ENCODE results near the gene SBF2. TPM values are rescaled to one million over a fixed set of nuclear protein-coding genes. Genes with fewer than 3 reads are reported as not detected.

The SBF2 gene
- total and polyA plus RNA-seq, 2 of the 13 experiments (the other 11 are each of a cell fraction or from before 2014, with no cell fraction given), result 24.0 to 45.8 TPM

GRCh38 chr11:9752091-9752490 is 541.9 kb downstream of the SBF2 start:
- H3K36me3 ChIP-seq (replicated peaks in 1 of 2; ENCODE audit: control insufficient read depth in 1 of 2, insufficient read depth in 2 of 2, low read length in 2 of 2), result peaks cover 3 to 4% of the 10 kb centered on the region in 2 experiments; a peak in 1 of 5 replicates
- H3K9me3 ChIP-seq (ENCODE audit: low read length), result no peaks in the 10 kb centered on the region
- no peaks in the 10 kb centered on the region for H4K20me1 ChIP-seq (ENCODE audit: insufficient read depth, low read length)
- no peaks in the 10 kb centered on the region for H3K79me2 ChIP-seq (ENCODE audit: insufficient read depth, low read length)
- WGBS (ENCODE audit: low lambda C conversion rate), result 56% methylated on average over 3 of the region's 3 CpGs
- H3K9ac ChIP-seq (ENCODE audit: insufficient read depth, low read depth, low read length), result no peak overlapping the region
- in situ Hi-C loops (cut with HindIII; ENCODE audit: extremely low pct_ligation_motif_present, low pct_unique_long_range_greater_than_20kb) (loop anchor here (10.0 kb wide), 1 partner anchor 57 kb away; no protein-coding TSS in a partner anchor), intact Hi-C loops (cut with micrococcal nuclease; ENCODE audit: unreplicated experiment) (no loop called here)
- BruUV-seq (replicated peaks), result no TSS peak
- DNase-seq (ENCODE audit: low spot score) (peak; percentile 21), ATAC-seq (peak; percentile 45; the same call in 2 of the 3 replicates), FAIRE-seq (no peak)
- POLR2A ChIA-PET, result no interaction called here
- CTCF ChIA-PET (ENCODE audit: low intra/inter-chr PET ratio, low total read pairs), result no interaction called here
- no peak overlapping the region for H2AFZ ChIP-seq (ENCODE audit: low read length)
- no peak overlapping the region for H3K4me3 ChIP-seq (replicated peaks in 1 of 3; ENCODE audit: insufficient read depth in 1 of 3, low read depth in 2 of 3, low read length in 3 of 3)
- no peak overlapping the region for H3K27ac ChIP-seq (ENCODE audit: extremely low read length, insufficient read depth, low read length)
- no peaks in the 10 kb centered on the region for H3K27me3 ChIP-seq (ENCODE audit: control insufficient read depth in 1 of 2, insufficient read depth in 2 of 2, low read length in 2 of 2)
- H3K4me2 ChIP-seq (ENCODE audit: low read depth, low read length), result no peak overlapping the region
- peaks cover 40% of the 10 kb centered on the region for H3K4me1 ChIP-seq (ENCODE audit: insufficient read depth, low read length)
- TF ChIP-seq IRF1 (CRISPR knock-in tag; IDR thresholded peaks at IDR 0.05; ENCODE audit: low read depth), result no peak
- TF ChIP-seq TEAD2 (CRISPR knock-in tag; IDR thresholded peaks at IDR 0.05), result no peak
- peak; percentile 14; the same call in 1 of the 2 replicates for TF ChIP-seq CEBPB (IDR thresholded peaks at IDR 0.05; ENCODE audit: borderline replicate concordance, low read depth, low read length)
- TF ChIP-seq BRCA1 (CRISPR knock-in tag; IDR thresholded peaks at IDR 0.05), result no peak
- no peak for TF ChIP-seq USF2 (IDR thresholded peaks at IDR 0.05; ENCODE audit: low read depth, low read length)
- TF ChIP-seq USF2 (CRISPR knock-in tag; IDR thresholded peaks at IDR 0.05; ENCODE audit: borderline replicate concordance), result peak; percentile 34; the same call in 1 of the 2 replicates
- TF ChIP-seq NCOA2 (CRISPR knock-in tag; IDR thresholded peaks at IDR 0.05), result no peak
- TF ChIP-seq KLF15 (CRISPR knock-in tag; IDR thresholded peaks at IDR 0.05; ENCODE audit: borderline replicate concordance), result no peak
- no peak for TF ChIP-seq REST (IDR thresholded peaks at IDR 0.05; ENCODE audit: borderline replicate concordance in 1 of 2, low read depth in 1 of 2, low read length in 2 of 2)
- no peak for TF ChIP-seq FOXO4 (CRISPR knock-in tag; conservative IDR thresholded peaks at IDR 0.05)
- 0 out of 2 replicates have a peak, but pooled peaks have one; percentile 19 for TF ChIP-seq ZBTB33 (CRISPR knock-in tag; IDR thresholded peaks at IDR 0.05)
- TF ChIP-seq MATR3 (CRISPR knock-in tag; IDR thresholded peaks at IDR 0.05), result no peak
- no peak for TF ChIP-seq ZBTB42 (CRISPR knock-in tag; IDR thresholded peaks at IDR 0.05)
- 0 out of 2 replicates have a peak, but pooled peaks have one; percentile 45 for TF ChIP-seq ZBTB38 (CRISPR knock-in tag; IDR thresholded peaks at IDR 0.05)
- TF ChIP-seq NCOA1 (CRISPR knock-in tag; IDR thresholded peaks at IDR 0.05), result no peak
